NCI-H510A treated with DMSO at 0.1 percent for 48 hours (cell line): ENCODE data around the gene ENTPD7.
"Not testable (repeated sequence)": the region's sequence is repeated elsewhere in the genome, so short reads cannot be mapped to it uniquely, and the experiment has no call there.

Experiments used
- DNase-seq: peaks from one replicate; lab custom pipeline; 2025; lab: John Stamatoyannopoulos, UW

The ENTPD7 gene

GRCh38 chr10:99685597-99685967 is 26.3 kb downstream of the ENTPD7 start:
- no peak for DNase-seq

GRCh38 chr10:99689461-99689860 is 30.2 kb downstream of the ENTPD7 start:
- no peak for DNase-seq

- DNase-seq: no peak
Measured at GRCh38 chr10:99693933-99694583, 34.7 kb downstream of the ENTPD7 start.

- DNase-seq: no peak
Measured at GRCh38 chr10:99695761-99696160, 36.5 kb downstream of the ENTPD7 start.

GRCh38 chr10:99698504-99699080 is 39.3 kb downstream of the ENTPD7 start:
- DNase-seq: no peak

- no peak for DNase-seq
Measured at GRCh38 chr10:99700649-99701048, 41.3 kb downstream of the ENTPD7 start.

- DNase-seq: no peak
Measured at GRCh38 chr10:99708428-99709012, 49.2 kb downstream of the ENTPD7 start.

GRCh38 chr10:99709480-99710229 is 50.3 kb downstream of the ENTPD7 start:
- peak; percentile 68 for DNase-seq

- DNase-seq: peak; percentile 72
Measured at GRCh38 chr10:99711129-99711719, 51.9 kb downstream of the ENTPD7 start.

GRCh38 chr10:99714446-99714845 is 55.1 kb downstream of the ENTPD7 start:
- DNase-seq: no peak

GRCh38 chr10:99720387-99720786 is 61.1 kb downstream of the ENTPD7 start:
- DNase-seq: no peak

GRCh38 chr10:99730026-99730425 is 70.7 kb downstream of the ENTPD7 start:
- DNase-seq: no peak

- DNase-seq: no peak
Measured at GRCh38 chr10:99731306-99732032, 72.2 kb downstream of the ENTPD7 start.

GRCh38 chr10:99732033-99732842 is 72.9 kb downstream of the ENTPD7 start, which contains the start of the genes COX15 and CUTC:
COX15 (minus strand) TSS chr10:99732127; CDS start chr10:99732049, 78 bp downstream.
CUTC (plus strand) TSS chr10:99732234; CDS start chr10:99732349, 115 bp downstream.
- peak; percentile 98 for DNase-seq

- peak; percentile 55 for DNase-seq
Measured at GRCh38 chr10:99733366-99733765, 74.1 kb downstream of the ENTPD7 start.

- DNase-seq: not testable (repeated sequence)
Measured at GRCh38 chr10:99734111-99734510, 74.8 kb downstream of the ENTPD7 start.

GRCh38 chr10:99740260-99740659 is 81.0 kb downstream of the ENTPD7 start:
- DNase-seq: no peak

- no peak for DNase-seq
Measured at GRCh38 chr10:99740933-99741559, 81.7 kb downstream of the ENTPD7 start.

- DNase-seq: no peak
Measured at GRCh38 chr10:99742254-99742653, 82.9 kb downstream of the ENTPD7 start.

GRCh38 chr10:99742701-99743100 is 83.4 kb downstream of the ENTPD7 start:
- no peak for DNase-seq
